Measurements from ENCODE around the gene CCDC28B. TPM values are rescaled to one million over a fixed set of nuclear protein-coding genes. Genes with fewer than 3 reads are reported as not detected.

The CCDC28B gene
- total and polyA plus RNA-seq, 2 of the 13 experiments (the other 11 are each of a cell fraction or from before 2014, with no cell fraction given), result 2.6 to 3.5 TPM

- TF ChIP-seq ZNF687 (CRISPR knock-in tag; IDR thresholded peaks at IDR 0.05), result peak; percentile 45; the same call in 1 of the 2 replicates
- TF ChIP-seq ARNT2 (CRISPR knock-in tag; IDR thresholded peaks at IDR 0.05; ENCODE audit: low read depth), result peak; percentile 77; the same call in 1 of the 2 replicates
- TF ChIP-seq ZNF20 (CRISPR knock-in tag; IDR thresholded peaks at IDR 0.05), result no peak
- no peak for TF ChIP-seq POLR2G (IDR thresholded peaks at IDR 0.05; ENCODE audit: low read depth, low read length)
- TF ChIP-seq ZHX1 (CRISPR knock-in tag; IDR thresholded peaks at IDR 0.05; ENCODE audit: low read depth), result no peak
- TF ChIP-seq ZBTB7A (CRISPR knock-in tag; IDR thresholded peaks at IDR 0.05), result no peak
- TF ChIP-seq ZNF251 (CRISPR knock-in tag; IDR thresholded peaks at IDR 0.05), result no peak
- TF ChIP-seq PAXIP1 (CRISPR knock-in tag; conservative IDR thresholded peaks at IDR 0.05), result peak; percentile 16; the same call in 1 of the 2 replicates
- peak; percentile 54; the same call in 1 of the 2 replicates for TF ChIP-seq ATF7-NPFF (CRISPR knock-in tag; IDR thresholded peaks at IDR 0.05; ENCODE audit: low read depth)
- TF ChIP-seq SIN3A (IDR thresholded peaks at IDR 0.05; ENCODE audit: borderline replicate concordance, low read depth, low read length), result peak; percentile 29; the same call in 1 of the 2 replicates
- no peak for TF ChIP-seq ELK4 (CRISPR knock-in tag; IDR thresholded peaks at IDR 0.05; ENCODE audit: borderline replicate concordance)
- TF ChIP-seq ZNF558 (CRISPR knock-in tag; IDR thresholded peaks at IDR 0.05; ENCODE audit: borderline replicate concordance), result 0 out of 2 replicates have a peak, but pooled peaks have one; percentile 18
- TF ChIP-seq POLR2AphosphoS5 (IDR thresholded peaks at IDR 0.05; ENCODE audit: low read depth, low read length), result no peak
- TF ChIP-seq ZNF234 (CRISPR knock-in tag; conservative IDR thresholded peaks at IDR 0.05), result no peak
- no peak for TF ChIP-seq THAP7 (CRISPR knock-in tag; IDR thresholded peaks at IDR 0.05)
These were observed 838 bp downstream of the CCDC28B start (continued) for GRCh38 chr1:32201011-32201855.
